Chondrocyte (in vitro differentiated cells): ENCODE measurements around the gene MCM3. TPM values are rescaled to one million over a fixed set of nuclear protein-coding genes. Genes with fewer than 3 reads are reported as not detected.

Experiments
- DNase-seq: peaks from one replicate; pipeline ENCODE4 v3.0.0; 2021; ENCODE audit warnings: mixed read lengths, low spot score
- H3K27ac Mint-ChIP-seq: one replicate; pipeline ENCODE4 v1.8.0; 2021; ENCODE audit warnings: mild to moderate bottlenecking, moderate library complexity, mixed read lengths; ENCODE audit not compliant: unreplicated experiment
- H3K27me3 Mint-ChIP-seq: 2 replicates; pipeline ENCODE4 v1.8.0; 2021; ENCODE audit warnings: low read depth, mixed read lengths
- H3K36me3 Mint-ChIP-seq: 2 replicates; pipeline ENCODE4 v1.8.0; 2021; ENCODE audit warnings: low read depth, mixed read lengths
- H3K4me1 Mint-ChIP-seq: 2 replicates; pipeline ENCODE4 v1.8.0; 2021; ENCODE audit warnings: low read depth, mild to moderate bottlenecking, mixed read lengths
- H3K4me3 Mint-ChIP-seq: one replicate; pipeline ENCODE4 v1.8.0; 2021; ENCODE audit warnings: mild to moderate bottlenecking, moderate library complexity, mixed read lengths; ENCODE audit not compliant: unreplicated experiment
- H3K9me3 Mint-ChIP-seq: 2 replicates; pipeline ENCODE4 v1.8.0; 2021; ENCODE audit warnings: low read depth, mixed read lengths
- CTCF ChIP-seq: fragments of 200-600 bp; sonication (generic); IDR thresholded peaks from 2 replicates; pipeline ENCODE4 v1.5.0; 2021; ENCODE audit warnings: antibody characterized with exemption, mild to moderate bottlenecking, moderate library complexity
- total RNA-seq: library from RNA; stranded (reverse); gene quantifications from 3 replicates; pipeline ENCODE4 v1.2.1, GENCODE V29; 2021

MCM3 gene
- total RNA-seq, 1 donor from 2014 or later = 23.0 TPM

- peaks cover 14% of the 10 kb centered on the region for H3K4me1 Mint-ChIP-seq
- H3K9me3 Mint-ChIP-seq = no peaks in the 10 kb centered on the region
- DNase-seq = no peak
- H3K4me3 Mint-ChIP-seq = no peak overlapping the region
- peaks cover 17% of the 10 kb centered on the region for H3K36me3 Mint-ChIP-seq
- TF ChIP-seq CTCF = no peak
- H3K27me3 Mint-ChIP-seq = no peaks in the 10 kb centered on the region
- H3K27ac Mint-ChIP-seq = no peak overlapping the region
These were observed 447 bp downstream of the MCM3 start for GRCh38 chr6:52284131-52284459.

GRCh38 chr6:52283111-52283510 lies 1.4 kb downstream of the MCM3 start:
- TF ChIP-seq CTCF = no peak
- peak overlapping the region; percentile 46 for H3K4me3 Mint-ChIP-seq
- peaks cover 14% of the 10 kb centered on the region for H3K4me1 Mint-ChIP-seq
- H3K36me3 Mint-ChIP-seq = peaks cover 19% of the 10 kb centered on the region
- H3K27me3 Mint-ChIP-seq = no peaks in the 10 kb centered on the region
- H3K27ac Mint-ChIP-seq = no peak overlapping the region
- no peak for DNase-seq
- no peaks in the 10 kb centered on the region for H3K9me3 Mint-ChIP-seq

- TF ChIP-seq CTCF = no peak
- H3K4me3 Mint-ChIP-seq = no peak overlapping the region
- no peak overlapping the region for H3K27ac Mint-ChIP-seq
- no peak for DNase-seq
- H3K36me3 Mint-ChIP-seq = peaks cover 30% of the 10 kb centered on the region
- H3K9me3 Mint-ChIP-seq = no peaks in the 10 kb centered on the region
- no peaks in the 10 kb centered on the region for H3K27me3 Mint-ChIP-seq
- no peaks in the 10 kb centered on the region for H3K4me1 Mint-ChIP-seq
These were observed 8.4 kb downstream of the MCM3 start for GRCh38 chr6:52276130-52276529.

- no peaks in the 10 kb centered on the region for H3K27me3 Mint-ChIP-seq
- DNase-seq = no peak
These were observed 12.6 kb downstream of the MCM3 start for GRCh38 chr6:52271852-52272460.

More at GRCh38 chr6:52271852-52272460, 12.6 kb downstream of the MCM3 start:
- Mint-ChIP-seq H3K4me1 (no peaks in the 10 kb centered on the region), H3K4me3 (no peak overlapping the region), H3K27ac (no peak overlapping the region), H3K9me3 (no peaks in the 10 kb centered on the region), H3K36me3 (peaks cover 40% of the 10 kb centered on the region)
- no peak for TF ChIP-seq CTCF
